ENCODE measurements around the gene TYW1B.
"Not testable (repeated sequence)": the region's sequence is repeated elsewhere in the genome, so short reads cannot be mapped to it uniquely, and the experiment has no call there.

TYW1B gene

DNA sequence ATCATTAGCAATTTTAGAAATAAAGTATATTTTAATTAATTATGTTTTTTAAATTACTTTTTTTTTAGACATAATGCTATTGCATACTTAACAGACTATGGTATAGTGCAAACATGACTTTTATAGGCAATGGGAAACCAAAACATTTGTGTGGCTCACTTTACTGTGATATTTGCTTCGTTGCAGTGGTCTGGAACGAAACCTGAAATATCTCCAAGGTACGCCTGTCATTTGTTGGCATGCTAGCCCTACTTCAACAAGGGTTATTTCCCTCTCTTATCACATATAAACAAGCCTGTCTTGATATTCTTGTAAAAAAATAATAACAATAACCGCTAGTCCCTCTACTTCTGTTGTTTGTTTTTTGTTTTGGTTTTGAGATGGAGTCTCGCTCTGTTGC is 74.2 kb downstream of the TYW1B start:
- Histone ChIP-seq H3K9me3 (ENCODE audit: severe bottlenecking) (no peaks in the 10 kb centered on the region), H3K36me3 (ENCODE audit: low read depth) (no peaks in the 10 kb centered on the region)

GRCh38 chr7:72753229-72753628 is 74.8 kb downstream of the TYW1B start:
- not testable (repeated sequence) for H3K4me3 ChIP-seq (ENCODE audit: severe bottlenecking); H3K4me1 ChIP-seq (ENCODE audit: insufficient read depth, poor library complexity, severe bottlenecking); H3K27ac ChIP-seq (ENCODE audit: poor library complexity, severe bottlenecking); H3K27me3 ChIP-seq (ENCODE audit: insufficient read depth, poor library complexity, severe bottlenecking); H3K9me3 ChIP-seq (ENCODE audit: severe bottlenecking); H3K36me3 ChIP-seq (ENCODE audit: low read depth); DNase-seq (ENCODE audit: low spot score); ATAC-seq (ENCODE audit: low read depth)

More for the DNA sequence above, 74.2 kb downstream of the TYW1B start:
- no peak overlapping the region for H3K4me3 ChIP-seq (ENCODE audit: severe bottlenecking)
- no peak for TF ChIP-seq CTCF (IDR thresholded peaks at IDR 0.05; ENCODE audit: poor library complexity, severe bottlenecking)
- no peak overlapping the region for H3K27ac ChIP-seq (ENCODE audit: poor library complexity, severe bottlenecking)
- DNase-seq (ENCODE audit: low spot score) (no peak), ATAC-seq (ENCODE audit: low read depth) (no peak)
- H3K4me1 ChIP-seq (ENCODE audit: insufficient read depth, poor library complexity, severe bottlenecking), result no peaks in the 10 kb centered on the region
- no peaks in the 10 kb centered on the region for H3K27me3 ChIP-seq (ENCODE audit: insufficient read depth, poor library complexity, severe bottlenecking)

DNA sequence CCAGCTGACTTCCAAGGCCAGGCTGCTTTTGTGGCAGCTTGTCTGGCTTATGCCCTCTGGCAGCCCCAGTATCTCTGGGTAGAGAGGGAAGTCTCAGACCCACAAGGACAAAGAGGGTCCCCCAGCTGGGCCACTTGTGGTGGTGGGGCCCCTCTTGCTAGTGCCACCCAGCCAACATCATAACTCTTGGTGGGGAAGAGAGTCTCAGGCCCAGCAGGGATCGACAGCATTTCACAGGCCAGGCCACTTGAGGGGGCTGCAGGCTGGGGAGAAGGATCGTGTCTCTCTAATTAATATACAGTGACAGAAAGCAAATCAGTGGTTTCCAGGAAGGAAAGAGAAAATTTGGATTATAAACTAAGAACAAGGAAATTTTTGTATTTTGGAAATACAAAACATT is 76.0 kb downstream of the TYW1B start:
- ATAC-seq (ENCODE audit: low read depth), result no peak
- no peak for DNase-seq (ENCODE audit: low spot score)
- H3K27ac ChIP-seq (ENCODE audit: poor library complexity, severe bottlenecking), result no peak overlapping the region
- no peak overlapping the region for H3K4me3 ChIP-seq (ENCODE audit: severe bottlenecking)
- H3K4me1 ChIP-seq (ENCODE audit: insufficient read depth, poor library complexity, severe bottlenecking), result no peaks in the 10 kb centered on the region
- H3K9me3 ChIP-seq (ENCODE audit: severe bottlenecking), result no peaks in the 10 kb centered on the region
- H3K27me3 ChIP-seq (ENCODE audit: insufficient read depth, poor library complexity, severe bottlenecking), result no peaks in the 10 kb centered on the region
- TF ChIP-seq CTCF (IDR thresholded peaks at IDR 0.05; ENCODE audit: poor library complexity, severe bottlenecking), result no peak
- H3K36me3 ChIP-seq (ENCODE audit: low read depth), result no peaks in the 10 kb centered on the region

DNA sequence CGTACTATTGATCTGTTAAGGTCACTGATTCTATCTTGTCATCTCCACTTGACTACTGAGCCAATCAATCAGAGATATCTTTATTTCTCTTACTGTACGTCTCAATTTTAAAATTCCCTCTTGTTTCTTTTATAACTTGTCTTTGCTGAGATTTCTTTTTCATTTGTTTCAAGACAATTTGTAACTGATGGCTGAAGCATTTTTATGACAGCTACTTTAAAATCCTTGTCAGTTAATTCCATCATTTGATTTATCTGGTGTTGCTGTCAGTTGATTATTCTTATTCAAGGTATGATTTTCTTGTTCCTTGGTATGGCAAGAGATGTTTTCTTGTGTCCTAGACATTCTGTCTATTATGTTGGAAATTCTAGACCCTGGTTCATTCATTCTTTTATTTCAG is 76.6 kb downstream of the TYW1B start:
- Histone ChIP-seq H3K4me3 (ENCODE audit: severe bottlenecking) (no peak overlapping the region), H3K9me3 (ENCODE audit: severe bottlenecking) (no peaks in the 10 kb centered on the region), H3K27ac (ENCODE audit: poor library complexity, severe bottlenecking) (no peak overlapping the region), H3K36me3 (ENCODE audit: low read depth) (no peaks in the 10 kb centered on the region), H3K4me1 (ENCODE audit: insufficient read depth, poor library complexity, severe bottlenecking) (no peaks in the 10 kb centered on the region), H3K27me3 (ENCODE audit: insufficient read depth, poor library complexity, severe bottlenecking) (no peaks in the 10 kb centered on the region)
- TF ChIP-seq CTCF (IDR thresholded peaks at IDR 0.05; ENCODE audit: poor library complexity, severe bottlenecking), result no peak
- ATAC-seq (ENCODE audit: low read depth) (no peak), DNase-seq (ENCODE audit: low spot score) (no peak)

DNA sequence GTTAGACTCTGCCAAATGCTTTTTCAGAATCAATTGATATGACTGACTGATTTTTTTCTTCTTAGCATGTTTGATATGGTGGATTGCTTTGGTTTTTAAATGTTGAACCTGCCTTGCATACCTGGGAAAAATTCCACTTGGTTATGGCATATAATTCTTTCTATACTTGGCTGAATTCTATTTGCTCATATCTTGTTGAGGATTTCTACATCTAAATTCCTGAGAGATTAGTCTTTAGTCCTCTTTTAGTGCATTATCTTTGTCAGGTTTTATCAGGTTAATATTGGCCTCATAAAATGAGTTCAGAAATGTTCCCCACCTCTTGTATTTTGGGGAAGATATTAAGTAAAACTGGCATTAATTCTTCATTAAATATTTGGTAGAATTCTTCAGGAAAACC is 79.4 kb downstream of the TYW1B start:
- H3K27me3 ChIP-seq (ENCODE audit: insufficient read depth, poor library complexity, severe bottlenecking); H3K4me1 ChIP-seq (ENCODE audit: insufficient read depth, poor library complexity, severe bottlenecking); H3K36me3 ChIP-seq (ENCODE audit: low read depth); H3K27ac ChIP-seq (ENCODE audit: poor library complexity, severe bottlenecking); H3K9me3 ChIP-seq (ENCODE audit: severe bottlenecking); H3K4me3 ChIP-seq (ENCODE audit: severe bottlenecking); DNase-seq (ENCODE audit: low spot score): not testable (repeated sequence)
- ATAC-seq (ENCODE audit: low read depth), result peak; percentile 58

DNA sequence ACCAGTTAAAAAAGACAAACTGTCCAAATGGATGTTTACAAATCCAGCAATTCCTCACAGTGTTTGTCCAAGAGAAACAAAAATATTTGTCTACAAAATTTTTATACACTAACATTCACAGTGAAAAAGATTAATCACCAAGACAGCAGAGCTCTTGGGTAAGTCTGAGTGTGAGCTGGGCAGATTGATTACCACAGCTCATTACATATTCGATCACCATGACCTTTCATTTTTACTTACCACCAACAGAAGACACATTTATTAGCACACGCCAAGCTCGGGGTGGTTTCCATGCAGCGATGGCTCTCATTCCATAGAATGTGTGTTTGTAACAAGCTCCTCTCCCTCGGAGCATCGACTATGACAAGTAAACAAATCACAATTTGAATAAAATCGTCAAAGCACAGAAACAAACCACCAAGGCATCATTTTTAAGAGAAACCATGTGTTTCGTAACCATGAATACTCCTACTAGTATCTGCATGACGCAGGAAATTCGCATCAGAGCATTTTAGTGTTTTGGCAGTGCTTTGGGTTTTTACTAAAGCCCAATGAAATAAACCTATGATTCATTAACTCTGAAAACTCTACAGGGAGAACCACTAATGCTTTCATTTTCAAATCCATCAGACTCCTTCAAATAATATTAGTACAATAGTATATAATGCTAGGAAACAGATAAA is 83.6 kb downstream of the TYW1B start:
- not testable (repeated sequence) for H3K27me3 ChIP-seq (ENCODE audit: insufficient read depth, poor library complexity, severe bottlenecking); H3K4me3 ChIP-seq (ENCODE audit: severe bottlenecking); H3K9me3 ChIP-seq (ENCODE audit: severe bottlenecking); ATAC-seq (ENCODE audit: low read depth); H3K4me1 ChIP-seq (ENCODE audit: insufficient read depth, poor library complexity, severe bottlenecking); H3K36me3 ChIP-seq (ENCODE audit: low read depth); DNase-seq (ENCODE audit: low spot score); H3K27ac ChIP-seq (ENCODE audit: poor library complexity, severe bottlenecking)

DNA sequence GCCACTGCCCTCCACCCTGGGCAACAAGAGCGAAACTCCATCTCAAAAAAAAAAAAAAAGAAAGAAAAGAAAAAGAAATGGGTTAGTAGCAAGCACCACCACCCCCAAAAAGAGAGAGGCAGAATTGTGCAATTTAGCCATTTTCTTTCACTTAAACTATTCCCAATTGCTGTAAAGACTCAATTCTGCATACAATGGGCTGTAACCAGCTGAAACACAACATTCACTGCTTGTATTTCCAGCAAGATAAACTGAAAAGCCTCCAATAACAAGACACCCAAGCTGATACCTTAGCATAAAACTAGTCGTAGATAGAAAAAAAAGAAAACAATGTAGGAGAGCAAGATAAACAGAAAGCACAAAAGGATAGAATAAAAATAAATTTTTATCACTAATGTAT is 84.2 kb downstream of the TYW1B start:
- H3K27me3 ChIP-seq (ENCODE audit: insufficient read depth, poor library complexity, severe bottlenecking); H3K27ac ChIP-seq (ENCODE audit: poor library complexity, severe bottlenecking); H3K4me1 ChIP-seq (ENCODE audit: insufficient read depth, poor library complexity, severe bottlenecking); H3K9me3 ChIP-seq (ENCODE audit: severe bottlenecking); H3K4me3 ChIP-seq (ENCODE audit: severe bottlenecking); ATAC-seq (ENCODE audit: low read depth); H3K36me3 ChIP-seq (ENCODE audit: low read depth); DNase-seq (ENCODE audit: low spot score): not testable (repeated sequence)

- H3K27ac ChIP-seq (ENCODE audit: poor library complexity, severe bottlenecking); DNase-seq (ENCODE audit: low spot score); H3K9me3 ChIP-seq (ENCODE audit: severe bottlenecking); ATAC-seq (ENCODE audit: low read depth); H3K27me3 ChIP-seq (ENCODE audit: insufficient read depth, poor library complexity, severe bottlenecking); H3K36me3 ChIP-seq (ENCODE audit: low read depth); H3K4me1 ChIP-seq (ENCODE audit: insufficient read depth, poor library complexity, severe bottlenecking); H3K4me3 ChIP-seq (ENCODE audit: severe bottlenecking): not testable (repeated sequence)
These were observed 88.3 kb downstream of the TYW1B start for GRCh38 chr7:72739716-72740115.

DNA sequence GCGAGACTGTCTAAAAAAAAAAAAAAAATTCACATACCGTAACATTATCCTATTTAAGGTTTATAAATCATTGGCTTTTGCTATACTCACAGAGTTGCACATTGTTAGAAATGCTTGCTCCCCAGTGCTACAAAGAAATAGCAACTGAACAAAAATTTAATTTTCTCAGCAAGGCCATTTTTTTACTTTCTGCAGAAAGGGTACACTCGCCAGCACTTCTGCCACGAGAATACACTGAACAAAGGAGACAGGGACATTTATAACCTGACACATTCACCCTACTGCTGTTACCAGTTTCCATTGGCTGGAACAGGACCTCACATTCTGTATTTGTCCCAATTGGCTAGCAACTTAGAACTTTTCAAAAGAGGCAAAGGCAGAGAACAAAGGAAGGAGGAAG is 92.1 kb downstream of the TYW1B start:
- H3K36me3 ChIP-seq (ENCODE audit: low read depth); ATAC-seq (ENCODE audit: low read depth); H3K27me3 ChIP-seq (ENCODE audit: insufficient read depth, poor library complexity, severe bottlenecking); H3K9me3 ChIP-seq (ENCODE audit: severe bottlenecking); DNase-seq (ENCODE audit: low spot score); H3K27ac ChIP-seq (ENCODE audit: poor library complexity, severe bottlenecking); H3K4me1 ChIP-seq (ENCODE audit: insufficient read depth, poor library complexity, severe bottlenecking); H3K4me3 ChIP-seq (ENCODE audit: severe bottlenecking): not testable (repeated sequence)
